Measurements from ENCODE around the gene CR1. TPM values are rescaled to one million over a fixed set of nuclear protein-coding genes. Genes with fewer than 3 reads are reported as not detected.
"Not testable (repeated sequence)": the region's sequence is repeated elsewhere in the genome, so short reads cannot be mapped to it uniquely, and the experiment has no call there.

The CR1 gene
- total and polyA plus RNA-seq, 2 donors (not counting 3 experiments of a cell fraction or from before 2014, with no cell fraction given): not detected

- dilution Hi-C loops (cut with MboI; ENCODE audit: extremely low pct_ligation_motif_present, low sequenced_read_pairs); BruUV-seq (replicated peaks); H3K36me3 ChIP-seq (ENCODE audit: control insufficient read depth in 2 of 2, extremely low read depth in 1 of 2, insufficient read depth in 2 of 2, low read length in 2 of 2); H3K4me2 ChIP-seq (ENCODE audit: insufficient read depth, low read length); intact Hi-C loops (cut with micrococcal nuclease); H3K27ac ChIP-seq (ENCODE audit: insufficient read depth, low read depth, low read length); H3K9ac ChIP-seq (replicated peaks; ENCODE audit: extremely low read depth, insufficient read depth, low read length); H2AFZ ChIP-seq (ENCODE audit: low read depth, low read length); H3K79me2 ChIP-seq (ENCODE audit: control insufficient read depth, insufficient read depth, low read length); CTCF ChIA-PET; DNase-seq (ENCODE audit: low read depth, low spot score); H3K9me1 ChIP-seq (replicated peaks; ENCODE audit: control insufficient read depth, extremely low read depth, insufficient read depth, low read length); H3K4me1 ChIP-seq (ENCODE audit: control insufficient read depth, extremely low read depth, insufficient read depth, low read length); H4K20me1 ChIP-seq (replicated peaks; ENCODE audit: control insufficient read depth, extremely low read depth, insufficient read depth, low read length); POLR2A ChIA-PET; FAIRE-seq; H3K9me3 ChIP-seq (replicated peaks; ENCODE audit: control insufficient read depth, insufficient read depth, low read length); H3K4me3 ChIP-seq (replicated peaks in 1 of 3; ENCODE audit: insufficient read depth in 1 of 3, low read depth in 1 of 3, low read length in 3 of 3): not testable (repeated sequence)
- H3K27me3 ChIP-seq (ENCODE audit: control insufficient read depth in 2 of 2, insufficient read depth in 2 of 2, low read length in 2 of 2): peaks cover 6 to 13% of the 10 kb centered on the region in 2 experiments
Observed at GRCh38 chr1:207635569-207636186, 139.7 kb downstream of the CR1 start.

- H3K4me1 ChIP-seq (ENCODE audit: control insufficient read depth, extremely low read depth, insufficient read depth, low read length); H3K4me3 ChIP-seq (replicated peaks in 1 of 3; ENCODE audit: insufficient read depth in 1 of 3, low read depth in 1 of 3, low read length in 3 of 3); FAIRE-seq; POLR2A ChIA-PET; H3K4me2 ChIP-seq (ENCODE audit: insufficient read depth, low read length); H3K27ac ChIP-seq (ENCODE audit: insufficient read depth, low read depth, low read length); intact Hi-C loops (cut with micrococcal nuclease); H3K36me3 ChIP-seq (ENCODE audit: control insufficient read depth in 2 of 2, extremely low read depth in 1 of 2, insufficient read depth in 2 of 2, low read length in 2 of 2); H4K20me1 ChIP-seq (replicated peaks; ENCODE audit: control insufficient read depth, extremely low read depth, insufficient read depth, low read length); DNase-seq (ENCODE audit: low read depth, low spot score); H3K9me3 ChIP-seq (replicated peaks; ENCODE audit: control insufficient read depth, insufficient read depth, low read length); H3K79me2 ChIP-seq (ENCODE audit: control insufficient read depth, insufficient read depth, low read length); H3K9me1 ChIP-seq (replicated peaks; ENCODE audit: control insufficient read depth, extremely low read depth, insufficient read depth, low read length); H3K9ac ChIP-seq (replicated peaks; ENCODE audit: extremely low read depth, insufficient read depth, low read length); BruUV-seq (replicated peaks); CTCF ChIA-PET; dilution Hi-C loops (cut with MboI; ENCODE audit: extremely low pct_ligation_motif_present, low sequenced_read_pairs); H2AFZ ChIP-seq (ENCODE audit: low read depth, low read length): not testable (repeated sequence)
- peaks cover 6 to 18% of the 10 kb centered on the region in 2 experiments for H3K27me3 ChIP-seq (ENCODE audit: control insufficient read depth in 2 of 2, insufficient read depth in 2 of 2, low read length in 2 of 2)
Observed at GRCh38 chr1:207638487-207639145, 142.7 kb downstream of the CR1 start.

GRCh38 chr1:207639362-207639761 is 143.4 kb downstream of the CR1 start:
- H3K27me3 ChIP-seq (ENCODE audit: control insufficient read depth in 2 of 2, insufficient read depth in 2 of 2, low read length in 2 of 2): peaks cover 9 to 22% of the 10 kb centered on the region in 2 experiments
- H3K9ac ChIP-seq (replicated peaks; ENCODE audit: extremely low read depth, insufficient read depth, low read length); intact Hi-C loops (cut with micrococcal nuclease); POLR2A ChIA-PET; dilution Hi-C loops (cut with MboI; ENCODE audit: extremely low pct_ligation_motif_present, low sequenced_read_pairs); H4K20me1 ChIP-seq (replicated peaks; ENCODE audit: control insufficient read depth, extremely low read depth, insufficient read depth, low read length); H3K9me3 ChIP-seq (replicated peaks; ENCODE audit: control insufficient read depth, insufficient read depth, low read length); FAIRE-seq; H3K79me2 ChIP-seq (ENCODE audit: control insufficient read depth, insufficient read depth, low read length); H2AFZ ChIP-seq (ENCODE audit: low read depth, low read length); H3K4me3 ChIP-seq (replicated peaks in 1 of 3; ENCODE audit: insufficient read depth in 1 of 3, low read depth in 1 of 3, low read length in 3 of 3); H3K27ac ChIP-seq (ENCODE audit: insufficient read depth, low read depth, low read length); H3K36me3 ChIP-seq (ENCODE audit: control insufficient read depth in 2 of 2, extremely low read depth in 1 of 2, insufficient read depth in 2 of 2, low read length in 2 of 2); CTCF ChIA-PET; H3K9me1 ChIP-seq (replicated peaks; ENCODE audit: control insufficient read depth, extremely low read depth, insufficient read depth, low read length); BruUV-seq (replicated peaks); H3K4me2 ChIP-seq (ENCODE audit: insufficient read depth, low read length); H3K4me1 ChIP-seq (ENCODE audit: control insufficient read depth, extremely low read depth, insufficient read depth, low read length); DNase-seq (ENCODE audit: low read depth, low spot score): not testable (repeated sequence)
